GM12872 (cell line): ENCODE results near the gene CHST8.

Source experiments
- TF ChIP-seq, protein P1 (sequence below): IDR thresholded peaks from 3 replicates; pipeline ENCODE4 v1.5.1; 2011; ENCODE audit warnings: low read depth, mild to moderate bottlenecking, low read length, moderate library complexity; ENCODE audit not compliant: insufficient read depth

CHST8 gene

DNA sequence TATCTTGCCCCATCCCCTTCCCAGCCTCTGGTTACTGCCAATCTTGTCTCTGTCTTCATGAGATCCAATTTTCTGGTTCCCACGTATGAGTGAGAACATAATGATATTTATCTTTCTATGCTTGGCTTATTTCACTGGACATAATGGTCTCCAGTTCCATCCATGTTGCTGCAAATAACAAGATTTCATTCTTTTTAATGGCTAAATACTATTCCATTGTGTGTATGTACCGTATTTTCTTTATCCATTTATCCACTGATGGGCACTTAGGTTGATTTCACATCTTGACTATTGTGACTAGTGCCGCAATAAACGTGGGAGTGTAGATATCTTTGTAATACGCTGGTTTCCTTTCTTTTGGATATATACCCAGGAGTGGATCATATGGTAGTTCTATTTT is 43.0 kb downstream of the CHST8 start:
- TF ChIP-seq, protein P1, sequence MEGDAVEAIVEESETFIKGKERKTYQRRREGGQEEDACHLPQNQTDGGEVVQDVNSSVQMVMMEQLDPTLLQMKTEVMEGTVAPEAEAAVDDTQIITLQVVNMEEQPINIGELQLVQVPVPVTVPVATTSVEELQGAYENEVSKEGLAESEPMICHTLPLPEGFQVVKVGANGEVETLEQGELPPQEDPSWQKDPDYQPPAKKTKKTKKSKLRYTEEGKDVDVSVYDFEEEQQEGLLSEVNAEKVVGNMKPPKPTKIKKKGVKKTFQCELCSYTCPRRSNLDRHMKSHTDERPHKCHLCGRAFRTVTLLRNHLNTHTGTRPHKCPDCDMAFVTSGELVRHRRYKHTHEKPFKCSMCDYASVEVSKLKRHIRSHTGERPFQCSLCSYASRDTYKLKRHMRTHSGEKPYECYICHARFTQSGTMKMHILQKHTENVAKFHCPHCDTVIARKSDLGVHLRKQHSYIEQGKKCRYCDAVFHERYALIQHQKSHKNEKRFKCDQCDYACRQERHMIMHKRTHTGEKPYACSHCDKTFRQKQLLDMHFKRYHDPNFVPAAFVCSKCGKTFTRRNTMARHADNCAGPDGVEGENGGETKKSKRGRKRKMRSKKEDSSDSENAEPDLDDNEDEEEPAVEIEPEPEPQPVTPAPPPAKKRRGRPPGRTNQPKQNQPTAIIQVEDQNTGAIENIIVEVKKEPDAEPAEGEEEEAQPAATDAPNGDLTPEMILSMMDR, result no peak

DNA sequence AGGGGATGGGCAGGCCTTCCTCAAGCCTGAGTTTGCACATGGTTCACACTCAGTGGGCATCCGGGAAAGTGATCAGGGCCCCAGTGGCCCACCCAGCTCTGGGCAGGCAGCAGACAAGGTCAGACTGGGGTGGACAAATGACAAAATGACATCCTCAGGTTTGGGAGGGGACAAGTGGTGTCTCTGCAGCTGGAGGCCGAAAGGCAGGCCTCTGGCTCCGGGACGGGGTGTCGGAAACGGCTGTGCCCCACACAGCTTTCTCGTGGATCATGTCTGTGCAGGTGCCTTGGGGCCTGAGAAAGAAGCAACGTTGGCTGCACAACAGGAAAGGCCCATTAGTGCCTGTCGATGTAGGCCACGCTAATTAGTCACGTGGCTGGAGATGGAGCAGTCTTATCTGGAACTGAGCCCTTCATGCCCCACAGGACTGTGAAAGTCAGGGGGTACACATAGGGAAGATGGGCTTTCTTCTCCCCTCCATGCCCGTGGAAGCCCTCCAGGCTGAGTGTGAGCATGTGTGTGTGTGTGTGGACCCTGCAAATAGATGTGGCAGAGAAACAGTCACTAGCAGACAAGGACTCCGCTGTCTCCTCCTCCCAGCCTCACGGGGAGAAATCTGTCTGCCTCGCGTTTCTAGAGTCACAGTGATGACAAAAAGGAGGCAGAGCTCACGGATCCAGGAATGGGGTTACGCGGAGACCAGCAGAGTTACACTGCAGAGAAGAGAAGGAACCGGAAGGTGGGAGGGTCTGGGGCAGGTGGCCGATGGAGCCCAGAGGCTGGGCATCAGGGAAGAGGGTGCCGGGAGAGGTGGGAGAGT is 44.2 kb downstream of the CHST8 start:
- TF ChIP-seq, protein P1, result no peak

DNA sequence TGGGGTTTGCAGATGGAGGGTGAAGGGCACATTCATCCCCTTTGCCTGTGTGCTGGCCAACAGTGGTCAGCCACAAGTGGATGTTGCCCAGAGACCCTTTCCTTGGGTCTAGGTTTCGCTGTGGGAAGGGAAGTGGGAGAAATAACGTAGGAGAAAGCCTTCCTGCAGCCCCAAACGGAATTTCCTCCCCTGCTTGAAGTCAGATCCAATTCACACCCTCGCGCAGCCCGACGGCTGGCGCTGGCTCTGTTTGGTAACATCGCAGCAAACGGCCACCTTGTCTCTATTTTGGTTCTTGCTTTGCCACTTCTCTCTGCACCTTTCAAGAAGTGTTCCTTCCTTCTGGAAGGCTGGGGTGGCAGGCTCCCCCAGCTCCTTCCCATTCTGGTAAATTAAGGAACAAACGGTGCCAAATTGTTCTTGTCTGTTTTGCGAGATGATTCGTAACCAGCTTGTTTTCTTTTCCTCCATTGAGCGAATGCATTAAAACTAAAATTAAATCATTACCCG is 45.4 kb downstream of the CHST8 start:
- TF ChIP-seq, protein P1, result no peak

DNA sequence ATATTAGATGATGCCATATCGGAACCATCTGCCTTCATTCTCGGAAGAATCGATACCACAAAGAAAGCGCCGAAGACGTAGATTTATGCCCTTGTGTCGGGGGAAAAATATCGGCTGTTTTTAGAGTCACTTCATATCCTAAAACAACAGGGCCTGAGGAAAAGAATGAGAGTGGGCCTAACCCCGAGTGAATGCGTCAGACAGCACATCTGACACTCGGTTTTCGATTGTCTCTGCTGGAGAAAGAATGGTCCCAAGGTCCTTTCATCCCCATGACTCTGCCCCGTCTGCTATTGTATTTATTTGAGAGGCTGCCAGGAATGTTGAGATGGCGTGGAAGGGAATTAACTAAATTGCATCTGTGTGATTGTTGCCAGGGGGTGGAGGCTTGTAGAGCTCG is 46.1 kb downstream of the CHST8 start:
- TF ChIP-seq, protein P1, result no peak

DNA sequence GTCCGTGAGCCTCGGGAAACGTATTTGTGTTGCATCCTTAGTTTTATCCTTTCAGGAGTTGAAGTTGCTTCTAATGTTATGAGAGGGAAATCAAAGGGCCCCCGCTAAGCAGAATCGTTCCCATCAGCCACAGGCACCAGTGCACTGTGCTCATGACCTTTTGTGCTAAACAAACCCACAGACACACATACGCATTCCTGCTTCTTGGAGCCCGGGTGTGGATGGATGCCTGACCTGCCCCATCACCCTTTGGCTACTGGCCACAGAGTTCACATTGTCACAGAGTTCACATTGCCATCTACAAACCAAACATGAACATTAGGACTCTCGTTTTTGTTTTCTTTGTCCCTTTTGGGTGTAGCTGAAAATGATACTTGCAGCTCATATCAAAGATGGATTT is 47.2 kb downstream of the CHST8 start:
- TF ChIP-seq, protein P1, result no peak

DNA sequence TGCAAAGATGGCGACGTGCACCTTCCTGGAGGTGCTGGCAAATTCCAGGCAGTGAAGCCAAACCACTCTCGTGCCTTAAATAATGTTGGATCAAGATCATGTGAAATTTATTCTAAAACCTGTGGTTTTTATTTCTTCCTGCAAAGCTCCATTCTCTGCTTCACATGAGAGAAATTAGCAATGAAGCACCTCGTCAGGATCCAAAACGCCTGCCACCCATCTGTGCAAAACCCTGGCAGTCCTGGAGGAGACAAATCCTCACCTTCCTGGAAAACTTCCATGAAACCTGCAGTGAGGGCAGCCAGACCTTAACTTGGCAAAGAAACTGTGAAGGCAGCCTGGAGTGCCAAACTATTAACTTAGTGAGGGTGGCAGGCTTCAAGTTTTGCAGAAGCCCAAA is 47.6 kb downstream of the CHST8 start:
- TF ChIP-seq, protein P1, result no peak

DNA sequence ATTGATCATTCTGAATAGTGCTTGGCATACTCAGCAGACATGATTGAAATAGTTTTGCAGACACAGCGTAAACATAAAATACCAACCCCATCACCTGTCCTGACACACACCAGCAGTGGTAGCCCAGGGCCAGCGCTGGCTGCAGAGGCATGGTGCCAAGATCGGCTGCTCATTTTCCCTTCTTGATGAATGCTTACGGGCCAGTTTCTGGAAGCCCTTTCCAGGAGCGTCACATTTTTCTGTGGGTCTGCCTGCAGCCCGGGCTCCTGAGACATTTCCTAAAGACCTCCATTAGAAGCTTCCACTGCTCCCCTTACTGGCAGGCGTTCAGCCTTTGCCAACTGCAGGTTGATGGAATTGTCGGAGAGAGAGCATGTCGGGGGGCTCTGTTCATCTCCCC is 48.6 kb downstream of the CHST8 start:
- TF ChIP-seq, protein P1, result no peak
